Measurements from ENCODE around the gene ICE2.

GRCh38 chr15:60442763-60443162, 36.2 kb downstream of the ICE2 start:
- TF ChIP-seq, protein P1, sequence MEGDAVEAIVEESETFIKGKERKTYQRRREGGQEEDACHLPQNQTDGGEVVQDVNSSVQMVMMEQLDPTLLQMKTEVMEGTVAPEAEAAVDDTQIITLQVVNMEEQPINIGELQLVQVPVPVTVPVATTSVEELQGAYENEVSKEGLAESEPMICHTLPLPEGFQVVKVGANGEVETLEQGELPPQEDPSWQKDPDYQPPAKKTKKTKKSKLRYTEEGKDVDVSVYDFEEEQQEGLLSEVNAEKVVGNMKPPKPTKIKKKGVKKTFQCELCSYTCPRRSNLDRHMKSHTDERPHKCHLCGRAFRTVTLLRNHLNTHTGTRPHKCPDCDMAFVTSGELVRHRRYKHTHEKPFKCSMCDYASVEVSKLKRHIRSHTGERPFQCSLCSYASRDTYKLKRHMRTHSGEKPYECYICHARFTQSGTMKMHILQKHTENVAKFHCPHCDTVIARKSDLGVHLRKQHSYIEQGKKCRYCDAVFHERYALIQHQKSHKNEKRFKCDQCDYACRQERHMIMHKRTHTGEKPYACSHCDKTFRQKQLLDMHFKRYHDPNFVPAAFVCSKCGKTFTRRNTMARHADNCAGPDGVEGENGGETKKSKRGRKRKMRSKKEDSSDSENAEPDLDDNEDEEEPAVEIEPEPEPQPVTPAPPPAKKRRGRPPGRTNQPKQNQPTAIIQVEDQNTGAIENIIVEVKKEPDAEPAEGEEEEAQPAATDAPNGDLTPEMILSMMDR (IDR thresholded peaks at IDR 0.05) = no peak
- TF ChIP-seq POLR2AphosphoS5 (IDR thresholded peaks at IDR 0.05; ENCODE audit: insufficient read depth in 1 of 2, low read depth in 1 of 2) = no peak
- TF ChIP-seq POLR2A (IDR thresholded peaks at IDR 0.05) = no peak
